Cardiac muscle cell (in vitro differentiated cells and primary cell): Measurements from ENCODE around the gene CDS1. TPM values are rescaled to one million over a fixed set of nuclear protein-coding genes. Genes with fewer than 3 reads are reported as not detected.

Experiments
- DNase-seq, 2 donors: peaks; one replicate each; pipeline versions ENCODE4 v3.0.0 to v3.0.0-alpha.2; 2010 to 2017; ENCODE audit warnings: low read depth in 1 of 2, low spot score in 1 of 2
- H3K27ac ChIP-seq: fragments of 200-600 bp; sonication (generic); 2 replicates; pipeline ENCODE4 v1.5.1; 2016
- H3K27me3 ChIP-seq: fragments of 200-600 bp; sonication (generic); 2 replicates; pipeline ENCODE4 v1.6.0; 2016; ENCODE audit warnings: control low read depth
- H3K36me3 ChIP-seq: fragments of 200-600 bp; sonication (generic); 2 replicates; pipeline ENCODE4 v1.5.1; 2016; ENCODE audit warnings: control low read depth
- H3K4me1 ChIP-seq: fragments of 200-600 bp; sonication (generic); 2 replicates; pipeline ENCODE4 v1.8.1; 2017; ENCODE audit warnings: low read depth, mild to moderate bottlenecking, mixed run types
- H3K4me3 ChIP-seq: fragments of 200-600 bp; sonication (generic); 2 replicates; pipeline ENCODE4 v1.5.1; 2016; ENCODE audit warnings: mild to moderate bottlenecking
- H3K9me3 ChIP-seq: fragments of 200-600 bp; sonication (generic); 2 replicates; pipeline ENCODE4 v1.5.1; 2017; ENCODE audit warnings: low read depth, mild to moderate bottlenecking, control low read depth
- polyA plus RNA-seq: library from polyadenylated mRNA; unstranded; fragments of >200 nt; fragmentation: Nextera tagmentation; extraction: Ambion mirVana; gene quantifications from 2 replicates; pipeline ENCODE4 v1.2.1, GENCODE V29; 2016
- total RNA-seq: library from RNA; depleted of rRNA; stranded (reverse); fragments of >200 nt; gene quantifications from 2 replicates; pipeline ENCODE4 v1.2.3, GENCODE V29; 2016
- TF ChIP-seq, protein P1 (sequence below): IDR thresholded peaks from 2 replicates; pipeline ENCODE4 v1.5.1; 2012; ENCODE audit warnings: low read depth, mild to moderate bottlenecking, low read length

The CDS1 gene
- total and polyA plus RNA-seq, 2 experiments from 2014 or later = 1.9 to 2.2 TPM

DNA sequence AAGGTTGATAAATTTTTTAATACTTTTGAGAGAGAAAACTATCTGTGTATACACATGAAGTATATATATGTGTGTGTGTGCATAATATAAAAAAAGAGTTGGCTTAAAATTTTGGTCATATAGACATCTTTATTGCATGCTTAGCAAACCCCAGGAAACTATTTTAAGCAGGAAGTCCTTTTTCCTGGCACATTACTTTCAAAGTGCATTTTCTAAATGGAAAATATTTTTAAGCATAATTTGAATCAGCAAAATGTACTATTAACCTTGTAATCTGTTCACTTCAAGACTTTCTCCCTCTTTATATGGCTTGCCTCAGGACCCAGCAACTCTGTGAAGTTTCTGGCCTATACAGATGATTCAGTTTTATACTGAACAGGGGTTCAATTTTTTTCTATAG is 106.3 kb downstream of the CDS1 start:
- DNase-seq = no peak
- no peaks in the 10 kb centered on the region for H3K27me3 ChIP-seq
- no peaks in the 10 kb centered on the region for H3K4me1 ChIP-seq
- TF ChIP-seq, protein P1, sequence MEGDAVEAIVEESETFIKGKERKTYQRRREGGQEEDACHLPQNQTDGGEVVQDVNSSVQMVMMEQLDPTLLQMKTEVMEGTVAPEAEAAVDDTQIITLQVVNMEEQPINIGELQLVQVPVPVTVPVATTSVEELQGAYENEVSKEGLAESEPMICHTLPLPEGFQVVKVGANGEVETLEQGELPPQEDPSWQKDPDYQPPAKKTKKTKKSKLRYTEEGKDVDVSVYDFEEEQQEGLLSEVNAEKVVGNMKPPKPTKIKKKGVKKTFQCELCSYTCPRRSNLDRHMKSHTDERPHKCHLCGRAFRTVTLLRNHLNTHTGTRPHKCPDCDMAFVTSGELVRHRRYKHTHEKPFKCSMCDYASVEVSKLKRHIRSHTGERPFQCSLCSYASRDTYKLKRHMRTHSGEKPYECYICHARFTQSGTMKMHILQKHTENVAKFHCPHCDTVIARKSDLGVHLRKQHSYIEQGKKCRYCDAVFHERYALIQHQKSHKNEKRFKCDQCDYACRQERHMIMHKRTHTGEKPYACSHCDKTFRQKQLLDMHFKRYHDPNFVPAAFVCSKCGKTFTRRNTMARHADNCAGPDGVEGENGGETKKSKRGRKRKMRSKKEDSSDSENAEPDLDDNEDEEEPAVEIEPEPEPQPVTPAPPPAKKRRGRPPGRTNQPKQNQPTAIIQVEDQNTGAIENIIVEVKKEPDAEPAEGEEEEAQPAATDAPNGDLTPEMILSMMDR = no peak
- H3K27ac ChIP-seq = no peak overlapping the region
- H3K9me3 ChIP-seq = no peaks in the 10 kb centered on the region
- peaks cover 27% of the 10 kb centered on the region for H3K36me3 ChIP-seq
- H3K4me3 ChIP-seq = no peak overlapping the region

DNA sequence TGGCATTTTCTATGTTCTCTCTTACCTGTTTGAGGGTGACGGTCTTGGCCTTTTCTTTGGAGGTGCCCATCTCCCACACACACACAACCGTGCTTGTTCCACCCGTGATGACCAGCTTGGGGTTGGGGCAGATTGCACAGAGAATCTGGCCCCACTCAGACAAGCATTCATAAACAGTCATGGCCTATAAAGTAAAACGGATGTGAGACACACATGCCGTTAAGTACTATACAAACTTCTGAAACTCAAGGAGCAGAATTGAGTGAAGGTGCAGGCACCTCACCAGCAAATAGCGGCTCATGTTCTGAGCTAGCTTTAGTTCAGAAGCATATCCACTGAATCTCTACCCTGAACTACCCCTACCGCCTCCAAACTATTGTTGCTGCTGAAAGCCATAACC is 107.6 kb downstream of the CDS1 start:
- peaks cover 32% of the 10 kb centered on the region for H3K36me3 ChIP-seq
- H3K4me3 ChIP-seq = no peak overlapping the region
- H3K27me3 ChIP-seq = no peaks in the 10 kb centered on the region
- no peaks in the 10 kb centered on the region for H3K4me1 ChIP-seq
- no peak overlapping the region for H3K27ac ChIP-seq
- no peak for DNase-seq
- H3K9me3 ChIP-seq = no peaks in the 10 kb centered on the region
- TF ChIP-seq, protein P1 = no peak

DNA sequence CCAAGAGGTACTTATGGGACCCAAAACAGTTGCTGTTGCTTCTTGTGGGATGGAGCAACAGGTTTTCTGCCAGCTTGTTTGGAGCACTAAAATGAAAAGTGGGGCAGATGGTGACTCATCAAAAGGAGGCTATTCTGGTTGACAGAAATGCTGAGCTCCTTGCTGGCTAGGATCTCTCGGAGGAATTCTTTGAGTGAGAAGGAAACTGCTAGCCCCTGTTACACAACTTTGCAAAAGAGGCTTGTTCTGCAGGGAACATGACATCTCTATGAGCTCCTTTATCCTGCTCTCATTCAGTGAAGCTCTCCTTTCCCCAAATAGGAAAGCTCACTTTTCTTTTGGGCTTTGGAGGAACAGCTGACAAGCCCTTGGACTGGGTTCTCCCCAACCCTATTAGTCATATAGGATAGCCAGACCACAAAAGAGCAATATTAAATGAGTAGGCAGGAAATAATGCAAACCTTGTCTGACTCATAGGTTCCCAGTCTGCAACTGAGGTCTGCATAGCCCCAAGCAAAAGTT is 108.3 kb downstream of the CDS1 start:
- no peak overlapping the region for H3K4me3 ChIP-seq
- DNase-seq = peak in 1 of 2 donors; percentile 93
- no peaks in the 10 kb centered on the region for H3K4me1 ChIP-seq
- peaks cover 39% of the 10 kb centered on the region for H3K36me3 ChIP-seq
- H3K27ac ChIP-seq = no peak overlapping the region
- no peaks in the 10 kb centered on the region for H3K9me3 ChIP-seq
- TF ChIP-seq, protein P1 = no peak
- no peaks in the 10 kb centered on the region for H3K27me3 ChIP-seq

DNA sequence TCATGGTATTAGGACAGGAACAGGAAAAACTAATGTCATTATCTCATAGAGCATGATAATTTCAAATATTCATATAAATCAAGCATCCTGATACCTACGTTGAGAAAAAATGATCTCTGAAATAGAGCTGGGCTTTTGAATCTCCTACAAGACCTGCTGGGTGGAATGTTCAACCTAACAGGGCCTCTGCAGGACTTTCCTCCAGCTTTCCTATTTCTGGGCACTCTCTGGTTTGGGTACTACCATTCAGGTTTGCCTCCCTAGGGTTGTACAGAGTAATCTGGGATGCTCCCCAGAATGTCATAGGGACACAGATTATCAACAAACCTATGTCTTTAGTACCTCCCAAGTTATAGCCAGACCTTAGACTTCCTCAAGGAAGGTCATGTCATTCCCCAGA is 108.9 kb downstream of the CDS1 start:
- no peak for DNase-seq
- H3K36me3 ChIP-seq = peaks cover 43% of the 10 kb centered on the region

DNA sequence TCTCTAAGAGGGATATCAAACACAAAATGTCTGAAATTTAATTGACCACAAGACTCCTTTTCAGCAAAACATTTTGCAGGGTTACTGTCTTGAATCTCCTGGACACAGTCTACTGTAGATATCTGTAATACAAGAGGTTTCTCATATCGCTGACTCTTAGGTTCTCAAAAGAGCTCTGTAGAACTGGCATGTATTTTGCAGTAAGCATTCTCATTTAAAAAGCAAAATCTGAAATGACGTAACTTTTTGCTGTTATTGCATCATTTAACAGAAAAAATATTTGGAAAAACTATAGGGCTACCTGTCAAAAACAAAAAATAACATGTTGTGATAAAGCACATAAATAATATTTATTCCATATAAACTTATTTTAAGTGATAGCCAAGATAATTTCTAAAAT is 114.2 kb downstream of the CDS1 start:
- DNase-seq = peak in 1 of 2 donors; percentile 27
- Histone ChIP-seq H3K27me3 (no peaks in the 10 kb centered on the region), H3K4me3 (no peak overlapping the region), H3K9me3 (no peaks in the 10 kb centered on the region), H3K27ac (no peak overlapping the region), H3K36me3 (peaks cover 69% of the 10 kb centered on the region), H3K4me1 (no peaks in the 10 kb centered on the region)
- TF ChIP-seq, protein P1 = no peak

More for the DNA sequence above, 108.9 kb downstream of the CDS1 start:
- H3K9me3 ChIP-seq = no peaks in the 10 kb centered on the region
- no peaks in the 10 kb centered on the region for H3K4me1 ChIP-seq
- H3K4me3 ChIP-seq = no peak overlapping the region
- no peak overlapping the region for H3K27ac ChIP-seq
- H3K27me3 ChIP-seq = no peaks in the 10 kb centered on the region
- TF ChIP-seq, protein P1 = no peak
